ENCODE data around the gene HMGCS2.

Gene HMGCS2

GRCh38 chr1:119768778-119769177 is at the start of gene HMGCS2:
HMGCS2 (minus strand) TSS chr1:119768905; CDS start chr1:119768844, 61 bp downstream.
- DNase-seq (ENCODE audit: low spot score), result no peak

GRCh38 chr1:119818181-119818580 is 49.5 kb upstream of the HMGCS2 start:
- DNase-seq (ENCODE audit: low spot score), result no peak

GRCh38 chr1:119816407-119816806 is 47.7 kb upstream of the HMGCS2 start:
- no peak for DNase-seq (ENCODE audit: low spot score)

- no peak for DNase-seq (ENCODE audit: low spot score)
Observed at GRCh38 chr1:119815928-119816327, 47.2 kb upstream of the HMGCS2 start.

- no peak for DNase-seq (ENCODE audit: low spot score)
Observed at GRCh38 chr1:119815361-119815760, 46.7 kb upstream of the HMGCS2 start.

- DNase-seq (ENCODE audit: low spot score), result no peak
Observed at GRCh38 chr1:119814288-119814687, 45.6 kb upstream of the HMGCS2 start.

GRCh38 chr1:119811985-119812557 is 43.4 kb upstream of the HMGCS2 start:
- no peak for DNase-seq (ENCODE audit: low spot score)

- DNase-seq (ENCODE audit: low spot score), result no peak
Observed at GRCh38 chr1:119811387-119811786, 42.7 kb upstream of the HMGCS2 start, which contains the start of gene REG4. REG4 (minus strand) TSS chr1:119811460; CDS start chr1:119808769, 2,691 bp downstream.

- DNase-seq (ENCODE audit: low spot score), result peak; percentile 76
Observed at GRCh38 chr1:119808972-119809550, 40.4 kb upstream of the HMGCS2 start.

GRCh38 chr1:119808491-119808890 is 39.8 kb upstream of the HMGCS2 start:
- no peak for DNase-seq (ENCODE audit: low spot score)

GRCh38 chr1:119806489-119806888 is 37.8 kb upstream of the HMGCS2 start:
- DNase-seq (ENCODE audit: low spot score), result no peak

- DNase-seq (ENCODE audit: low spot score), result no peak
Observed at GRCh38 chr1:119805746-119806145, 37.0 kb upstream of the HMGCS2 start.

- DNase-seq (ENCODE audit: low spot score), result no peak
Observed at GRCh38 chr1:119805247-119805646, 36.5 kb upstream of the HMGCS2 start.

GRCh38 chr1:119799599-119800177 is 31.0 kb upstream of the HMGCS2 start:
- no peak for DNase-seq (ENCODE audit: low spot score)

GRCh38 chr1:119799003-119799402 is 30.3 kb upstream of the HMGCS2 start:
- no peak for DNase-seq (ENCODE audit: low spot score)

GRCh38 chr1:119797606-119798005 is 28.9 kb upstream of the HMGCS2 start:
- no peak for DNase-seq (ENCODE audit: low spot score)

- no peak for DNase-seq (ENCODE audit: low spot score)
Observed at GRCh38 chr1:119797162-119797561, 28.5 kb upstream of the HMGCS2 start.

GRCh38 chr1:119795261-119796200 is 26.8 kb upstream of the HMGCS2 start:
- no peak for DNase-seq (ENCODE audit: low spot score)

GRCh38 chr1:119794876-119795240 is 26.2 kb upstream of the HMGCS2 start:
- no peak for DNase-seq (ENCODE audit: low spot score)

- no peak for DNase-seq (ENCODE audit: low spot score)
Observed at GRCh38 chr1:119794230-119794875, 25.6 kb upstream of the HMGCS2 start.

GRCh38 chr1:119791377-119791776 is 22.7 kb upstream of the HMGCS2 start:
- no peak for DNase-seq (ENCODE audit: low spot score)
